WERI-Rb-1 (cell line): ENCODE data around the gene S100A1.

ENCODE experiments used
- DNase-seq: peaks from one replicate; pipeline ENCODE4 v3.0.0-alpha.2; 2020
- H3K27ac ChIP-seq: fragments of 250-450 bp; sonication (Bioruptor Pico); 2 replicates; pipeline ENCODE4 v1.5.1; 2020; ENCODE audit warnings: mild to moderate bottlenecking, moderate library complexity
- H3K27me3 ChIP-seq: fragments of 250-450 bp; sonication (Bioruptor Pico); 2 replicates; pipeline ENCODE4 v1.5.1; 2021; ENCODE audit warnings: mild to moderate bottlenecking, low read depth, moderate library complexity; ENCODE audit not compliant: insufficient read depth, severe bottlenecking
- H3K36me3 ChIP-seq: fragments of 250-450 bp; sonication (Bioruptor Pico); 2 replicates; pipeline ENCODE4 v1.5.1; 2020; ENCODE audit warnings: mild to moderate bottlenecking, moderate library complexity
- H3K4me3 ChIP-seq: 2 replicates; pipeline ENCODE4 v1.5.1; 2011; ENCODE audit warnings: low read depth, mild to moderate bottlenecking, control low read depth, low read length
- H3K9me3 ChIP-seq: fragments of 250-450 bp; sonication (Bioruptor Pico); 2 replicates; pipeline ENCODE4 v1.5.1; 2021; ENCODE audit warnings: mild to moderate bottlenecking, moderate library complexity; ENCODE audit not compliant: severe bottlenecking
- CTCF ChIP-seq: IDR thresholded peaks from 2 replicates; pipeline ENCODE4 v1.5.1; 2011; ENCODE audit warnings: low read depth, mild to moderate bottlenecking, control low read depth, inconsistent platforms, low read length

S100A1 gene

DNA sequence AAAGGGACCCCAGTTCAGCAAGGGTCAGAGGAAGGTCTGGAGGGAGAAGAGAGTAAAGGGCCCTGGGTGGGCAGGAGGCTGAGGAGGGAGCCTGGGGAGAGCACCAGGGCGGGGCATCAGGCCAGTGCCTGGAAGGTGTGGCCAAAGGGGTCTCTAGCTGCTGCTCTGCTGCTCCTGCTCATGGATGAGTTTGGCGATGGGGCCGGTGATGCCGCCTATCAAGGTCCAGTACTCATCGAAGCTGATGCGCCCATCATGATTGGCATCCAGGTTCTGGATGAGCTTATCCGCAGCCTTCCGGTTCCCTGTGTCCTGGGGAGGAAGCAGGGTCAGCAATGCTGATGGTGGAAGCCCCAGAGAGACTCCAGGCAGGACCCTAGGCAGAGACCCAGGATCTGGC lies 20.9 kb upstream of the S100A1 start:
- no peak overlapping the region for H3K27ac ChIP-seq
- TF ChIP-seq CTCF: no peak
- H3K36me3 ChIP-seq: no peaks in the 10 kb centered on the region
- no peak for DNase-seq
- H3K9me3 ChIP-seq: no peaks in the 10 kb centered on the region
- H3K4me3 ChIP-seq: no peak overlapping the region
- no peaks in the 10 kb centered on the region for H3K27me3 ChIP-seq

- H3K36me3 ChIP-seq: no peaks in the 10 kb centered on the region
- no peaks in the 10 kb centered on the region for H3K9me3 ChIP-seq
- no peak for DNase-seq
- no peak overlapping the region for H3K4me3 ChIP-seq
- no peak overlapping the region for H3K27ac ChIP-seq
- H3K27me3 ChIP-seq: no peaks in the 10 kb centered on the region
- no peak for TF ChIP-seq CTCF
Measured at GRCh38 chr1:153608089-153608682, 20.0 kb upstream of the S100A1 start.

DNA sequence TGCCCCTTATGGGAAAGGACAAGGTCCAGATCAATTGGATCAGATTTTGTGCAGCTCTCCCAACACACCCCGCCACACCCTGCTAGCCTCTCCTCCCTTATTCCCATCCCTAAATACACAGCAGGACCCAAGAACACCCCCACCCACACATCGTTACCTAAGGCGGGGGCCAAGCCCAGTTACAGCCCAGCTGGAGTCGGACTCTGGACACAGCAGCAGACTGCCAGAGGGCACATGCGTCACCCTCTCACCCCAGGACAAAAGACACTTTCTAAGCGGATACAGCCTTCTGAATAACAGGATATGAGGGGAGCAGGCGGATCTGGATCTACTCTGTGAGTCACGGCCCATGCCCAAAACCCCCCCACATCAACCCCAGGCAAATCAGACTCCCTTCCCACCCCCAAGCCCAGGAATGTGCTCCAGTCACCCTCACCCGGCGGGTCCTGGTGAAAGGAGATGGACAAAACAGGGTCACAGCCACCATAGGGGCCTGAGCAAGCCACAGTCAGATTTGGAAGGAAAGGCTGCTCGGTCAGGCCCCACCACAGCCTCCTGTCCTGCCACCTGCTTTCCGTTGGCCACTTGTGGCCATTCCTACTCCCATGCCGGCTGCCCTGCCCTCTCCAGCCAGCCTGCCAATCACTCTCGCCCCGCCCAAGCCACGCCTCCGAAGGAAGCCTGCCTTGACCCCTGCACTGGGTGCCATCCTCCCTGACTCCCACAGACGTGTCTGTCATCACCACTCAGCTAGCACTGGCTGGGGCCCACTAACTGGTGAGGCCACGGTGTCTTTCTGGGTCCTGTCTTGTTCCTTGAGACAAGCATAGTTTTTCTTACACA lies 19.3 kb upstream of the S100A1 start:
- no peak overlapping the region for H3K27ac ChIP-seq

DNA sequence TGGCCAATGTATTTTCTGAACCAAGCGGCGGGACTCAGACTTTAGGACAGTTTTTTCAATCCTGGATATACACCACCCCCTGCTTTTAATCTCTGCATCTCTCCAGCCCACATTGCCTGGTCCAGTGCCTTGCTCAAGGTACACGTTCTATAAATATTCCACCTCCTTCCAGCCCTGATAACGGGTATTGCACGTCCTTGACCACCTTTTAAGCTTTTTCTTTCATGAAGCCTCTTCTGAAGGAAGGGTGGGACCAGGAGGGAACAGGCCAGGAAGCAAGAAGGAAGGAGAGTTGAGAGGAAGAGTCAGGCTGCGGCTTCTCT lies 18.7 kb upstream of the S100A1 start:
- no peak overlapping the region for H3K4me3 ChIP-seq
- H3K36me3 ChIP-seq: no peaks in the 10 kb centered on the region
- H3K27ac ChIP-seq: no peak overlapping the region
- no peaks in the 10 kb centered on the region for H3K27me3 ChIP-seq
- DNase-seq: no peak
- H3K9me3 ChIP-seq: no peaks in the 10 kb centered on the region
- TF ChIP-seq CTCF: no peak

More for the DNA sequence above, 19.3 kb upstream of the S100A1 start:
- no peaks in the 10 kb centered on the region for H3K27me3 ChIP-seq
- no peaks in the 10 kb centered on the region for H3K9me3 ChIP-seq
- no peak overlapping the region for H3K4me3 ChIP-seq
- TF ChIP-seq CTCF: no peak
- H3K36me3 ChIP-seq: no peaks in the 10 kb centered on the region
- DNase-seq: peak; percentile 81

DNA sequence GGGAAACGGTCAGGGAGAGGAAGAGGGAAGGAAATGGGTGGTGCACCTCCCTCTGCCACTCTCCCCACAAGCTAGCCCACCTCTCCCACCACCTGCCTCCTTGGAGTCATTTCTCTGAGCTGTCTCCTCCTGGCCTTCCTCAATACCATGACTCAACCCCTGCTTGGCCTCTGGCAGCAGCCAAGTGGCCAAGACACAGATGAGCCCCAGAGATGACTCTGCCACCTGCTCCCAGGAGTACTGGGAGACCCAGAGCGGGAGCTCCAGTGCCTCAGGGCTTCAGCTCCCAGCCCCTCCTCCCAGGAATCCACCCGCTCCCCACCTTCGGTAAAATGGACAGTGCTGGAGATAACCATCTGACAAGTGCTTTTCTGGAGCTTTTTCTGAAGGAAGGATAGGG lies 17.9 kb upstream of the S100A1 start:
- H3K4me3 ChIP-seq: no peak overlapping the region
- no peak for TF ChIP-seq CTCF

DNA sequence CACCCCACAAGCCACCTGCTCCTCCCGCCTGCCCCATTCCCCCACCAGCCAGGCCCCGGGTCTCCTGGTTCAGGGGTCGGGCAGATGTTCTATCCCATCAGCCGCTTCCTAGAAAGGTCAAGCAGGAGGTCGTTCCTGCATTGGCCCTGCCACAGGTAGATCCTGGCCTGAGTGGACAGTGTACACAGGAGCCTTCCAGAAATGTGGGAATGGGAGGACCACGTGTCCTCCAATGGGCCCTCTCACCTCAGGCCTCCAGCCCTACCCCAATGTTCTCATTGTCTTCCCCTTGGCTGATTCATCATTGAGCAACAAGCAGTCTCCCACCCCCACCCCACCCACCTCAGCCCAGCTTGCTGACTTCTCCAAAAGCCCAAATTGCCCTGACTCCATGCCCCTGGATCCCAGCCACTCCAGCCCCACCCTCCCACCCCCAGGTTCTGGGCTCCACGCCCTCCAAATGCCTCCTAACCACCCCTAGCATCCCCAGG lies 17.4 kb upstream of the S100A1 start:
- no peak overlapping the region for H3K4me3 ChIP-seq
- H3K27me3 ChIP-seq: no peaks in the 10 kb centered on the region
- H3K36me3 ChIP-seq: no peaks in the 10 kb centered on the region
- no peaks in the 10 kb centered on the region for H3K9me3 ChIP-seq
- no peak for DNase-seq
- no peak for TF ChIP-seq CTCF
- no peak overlapping the region for H3K27ac ChIP-seq

More for the DNA sequence above, 17.9 kb upstream of the S100A1 start:
- Histone ChIP-seq H3K27me3 (no peaks in the 10 kb centered on the region), H3K9me3 (no peaks in the 10 kb centered on the region), H3K27ac (no peak overlapping the region), H3K36me3 (no peaks in the 10 kb centered on the region)
- DNase-seq: no peak
